WTC11 (cell line): ENCODE measurements around the gene ITPRIP. TPM values are rescaled to one million over a fixed set of nuclear protein-coding genes. Genes with fewer than 3 reads are reported as not detected.

Experiments used
- ATAC-seq: fragments of 200-7000 bp; cut with Tn5 transposase; 2 replicates; pipeline ENCODE4 v1.10.0; 2021; ENCODE audit warnings: mild to moderate bottlenecking, moderate library complexity
- CTCF ChIA-PET: fragments of 300-600 bp; sonication (Branson Sonifier 250); formaldehyde crosslinking; loops from one replicate; lab custom pipeline; 2021; ENCODE audit warnings: antibody characterized with exemption; lab: Charles Lee
- POLR2A ChIA-PET: fragments of 350-600 bp; sonication (Branson Sonifier 250); formaldehyde crosslinking; loops from one replicate; lab custom pipeline; 2021; ENCODE audit warnings: antibody characterized with exemption; lab: Charles Lee
- DNase-seq: peaks from one replicate; pipeline ENCODE4 v3.0.0; 2021; ENCODE audit warnings: low spot score
- H3K27ac Mint-ChIP-seq: 2 replicates; pipeline ENCODE4 v1.8.0; 2021; ENCODE audit warnings: mixed read lengths
- H3K27me3 Mint-ChIP-seq: 2 replicates; pipeline ENCODE4 v1.8.0; 2021; ENCODE audit warnings: low read depth, mild to moderate bottlenecking, moderate library complexity, mixed read lengths
- H3K36me3 Mint-ChIP-seq: 2 replicates; pipeline ENCODE4 v1.8.0; 2021; ENCODE audit warnings: mixed read lengths
- H3K4me1 Mint-ChIP-seq: 2 replicates; pipeline ENCODE4 v1.8.0; 2022; ENCODE audit warnings: mixed read lengths
- H3K4me3 Mint-ChIP-seq: 2 replicates; pipeline ENCODE4 v1.8.0; 2021; ENCODE audit warnings: mild to moderate bottlenecking, moderate library complexity, mixed read lengths
- H3K9me3 Mint-ChIP-seq: 2 replicates; pipeline ENCODE4 v1.8.0; 2021; ENCODE audit warnings: mixed read lengths
- CREM ChIP-seq: sonication (generic); formaldehyde crosslinking; IDR thresholded peaks from 2 replicates; pipeline ENCODE4 v1.8.1; 2022; ENCODE audit warnings: mild to moderate bottlenecking, missing genetic modification reagents, moderate library complexity
- ETV6 ChIP-seq: sonication (generic); formaldehyde crosslinking; IDR thresholded peaks from 2 replicates; pipeline ENCODE4 v1.8.1; 2022; ENCODE audit warnings: mild to moderate bottlenecking, missing genetic modification reagents
- FOXJ3 ChIP-seq: sonication (generic); formaldehyde crosslinking; IDR thresholded peaks from 2 replicates; pipeline ENCODE4 v1.9.0; 2021; ENCODE audit warnings: missing genetic modification reagents, mild to moderate bottlenecking, borderline replicate concordance
- FOXP1 ChIP-seq: sonication (generic); formaldehyde crosslinking; IDR thresholded peaks from 2 replicates; pipeline ENCODE4 v1.8.0; 2022; ENCODE audit warnings: missing genetic modification reagents, mild to moderate bottlenecking, moderate library complexity, borderline replicate concordance
- HMGA2 ChIP-seq: fragments of 250-450 bp; sonication (Bioruptor Pico); IDR thresholded peaks from 2 replicates; pipeline ENCODE4 v1.4.0; 2021; ENCODE audit warnings: mild to moderate bottlenecking, moderate library complexity
- IRF2 ChIP-seq: sonication (generic); formaldehyde crosslinking; IDR thresholded peaks from 2 replicates; pipeline ENCODE4 v1.8.0; 2022; ENCODE audit warnings: low read depth, missing genetic modification reagents, borderline replicate concordance
- NR2C2 ChIP-seq: sonication (generic); formaldehyde crosslinking; IDR thresholded peaks from 2 replicates; pipeline ENCODE4 v1.8.0; 2022; ENCODE audit warnings: mild to moderate bottlenecking, missing genetic modification reagents
- NR3C1 ChIP-seq: sonication (generic); formaldehyde crosslinking; conservative IDR thresholded peaks from 2 replicates; pipeline ENCODE4 v1.8.1; 2023; ENCODE audit warnings: low read depth, mild to moderate bottlenecking, missing genetic modification reagents
- OVOL2 ChIP-seq: fragments of 250-450 bp; sonication (Bioruptor Pico); IDR thresholded peaks from 2 replicates; pipeline ENCODE4 v1.9.0; 2021; ENCODE audit warnings: mild to moderate bottlenecking, borderline replicate concordance
- RELA ChIP-seq: sonication (generic); formaldehyde crosslinking; IDR thresholded peaks from 2 replicates; pipeline ENCODE4 v1.8.1; 2022; ENCODE audit warnings: missing genetic modification reagents, mild to moderate bottlenecking, borderline replicate concordance
- ZNF232 ChIP-seq: sonication (generic); formaldehyde crosslinking; IDR thresholded peaks from 2 replicates; pipeline ENCODE4 v1.8.0; 2022; ENCODE audit warnings: mild to moderate bottlenecking, missing genetic modification reagents
- ZNF317 ChIP-seq: sonication (generic); formaldehyde crosslinking; IDR thresholded peaks from 2 replicates; pipeline ENCODE4 v1.8.1; 2023; ENCODE audit warnings: low read depth, mild to moderate bottlenecking, moderate library complexity, missing genetic modification reagents, borderline replicate concordance
- ZNF423 ChIP-seq: fragments of 250-450 bp; sonication (Bioruptor Pico); IDR thresholded peaks from 2 replicates; pipeline ENCODE4 v2.1.2; 2022; ENCODE audit warnings: mild to moderate bottlenecking, moderate library complexity
- total RNA-seq: library from RNA; stranded (reverse); gene quantifications from 3 replicates; pipeline ENCODE4 v1.2.3, GENCODE V29; 2021
- TF ChIP-seq, protein P1 (sequence below): sonication (generic); formaldehyde crosslinking; IDR thresholded peaks from 2 replicates; pipeline ENCODE4 v1.8.0; 2022; ENCODE audit warnings: mild to moderate bottlenecking, missing genetic modification reagents
- TF ChIP-seq, protein P2 (sequence below): fragments of 250-450 bp; sonication (Bioruptor Pico); conservative IDR thresholded peaks from 2 replicates; pipeline ENCODE4 v1.9.0; 2021; ENCODE audit warnings: mild to moderate bottlenecking
- TF ChIP-seq, protein P3 (sequence below): sonication (generic); formaldehyde crosslinking; IDR thresholded peaks from 2 replicates; pipeline ENCODE4 v1.8.0; 2022; ENCODE audit warnings: mild to moderate bottlenecking, missing genetic modification reagents
- TF ChIP-seq, protein P4 (sequence below): sonication (generic); formaldehyde crosslinking; IDR thresholded peaks from 2 replicates; pipeline ENCODE4 v1.8.1; 2022; ENCODE audit warnings: low read depth, missing genetic modification reagents, borderline replicate concordance
- TF ChIP-seq, protein P5 (sequence below): fragments of 250-450 bp; sonication (Bioruptor Pico); IDR thresholded peaks from 2 replicates; pipeline ENCODE4 v1.9.0; 2021; ENCODE audit warnings: mild to moderate bottlenecking, borderline replicate concordance

Gene ITPRIP
- total RNA-seq, 1 experiment from 2014 or later, result 16.8 TPM

DNA sequence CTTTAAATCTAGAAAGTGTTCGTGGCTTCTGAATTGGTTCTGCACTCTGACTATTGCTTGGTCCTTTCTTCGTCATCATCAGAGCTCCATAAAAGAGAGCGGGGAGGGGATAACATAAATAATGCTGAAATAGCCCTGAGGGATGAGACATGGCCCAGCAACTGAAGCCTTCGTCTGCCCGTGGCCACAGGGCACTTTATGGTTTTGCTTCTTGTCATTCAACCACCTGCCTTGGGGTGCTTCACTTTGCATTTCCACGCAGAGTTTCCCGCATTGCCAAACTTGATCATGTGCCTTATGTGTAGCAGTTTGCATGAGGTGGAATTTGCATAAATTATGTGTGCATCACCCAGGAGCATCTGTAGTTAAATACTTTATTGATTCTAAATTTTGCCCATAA, 53.4 kb downstream of the ITPRIP start:
- DNase-seq (no peak), ATAC-seq (no peak)
- no peak overlapping the region for H3K27ac Mint-ChIP-seq
- peaks cover 2% of the 10 kb centered on the region; the same call in 1 of the 2 replicates for H3K27me3 Mint-ChIP-seq
- peaks cover 3% of the 10 kb centered on the region; the same call in 1 of the 2 replicates for H3K9me3 Mint-ChIP-seq
- TF ChIP-seq, protein P1, sequence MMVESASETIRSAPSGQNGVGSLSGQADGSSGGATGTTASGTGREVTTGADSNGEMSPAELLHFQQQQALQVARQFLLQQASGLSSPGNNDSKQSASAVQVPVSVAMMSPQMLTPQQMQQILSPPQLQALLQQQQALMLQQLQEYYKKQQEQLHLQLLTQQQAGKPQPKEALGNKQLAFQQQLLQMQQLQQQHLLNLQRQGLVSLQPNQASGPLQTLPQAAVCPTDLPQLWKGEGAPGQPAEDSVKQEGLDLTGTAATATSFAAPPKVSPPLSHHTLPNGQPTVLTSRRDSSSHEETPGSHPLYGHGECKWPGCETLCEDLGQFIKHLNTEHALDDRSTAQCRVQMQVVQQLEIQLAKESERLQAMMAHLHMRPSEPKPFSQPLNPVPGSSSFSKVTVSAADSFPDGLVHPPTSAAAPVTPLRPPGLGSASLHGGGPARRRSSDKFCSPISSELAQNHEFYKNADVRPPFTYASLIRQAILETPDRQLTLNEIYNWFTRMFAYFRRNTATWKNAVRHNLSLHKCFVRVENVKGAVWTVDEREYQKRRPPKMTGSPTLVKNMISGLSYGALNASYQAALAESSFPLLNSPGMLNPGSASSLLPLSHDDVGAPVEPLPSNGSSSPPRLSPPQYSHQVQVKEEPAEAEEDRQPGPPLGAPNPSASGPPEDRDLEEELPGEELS (CRISPR knock-in tag), result no peak
- TF ChIP-seq, protein P2, sequence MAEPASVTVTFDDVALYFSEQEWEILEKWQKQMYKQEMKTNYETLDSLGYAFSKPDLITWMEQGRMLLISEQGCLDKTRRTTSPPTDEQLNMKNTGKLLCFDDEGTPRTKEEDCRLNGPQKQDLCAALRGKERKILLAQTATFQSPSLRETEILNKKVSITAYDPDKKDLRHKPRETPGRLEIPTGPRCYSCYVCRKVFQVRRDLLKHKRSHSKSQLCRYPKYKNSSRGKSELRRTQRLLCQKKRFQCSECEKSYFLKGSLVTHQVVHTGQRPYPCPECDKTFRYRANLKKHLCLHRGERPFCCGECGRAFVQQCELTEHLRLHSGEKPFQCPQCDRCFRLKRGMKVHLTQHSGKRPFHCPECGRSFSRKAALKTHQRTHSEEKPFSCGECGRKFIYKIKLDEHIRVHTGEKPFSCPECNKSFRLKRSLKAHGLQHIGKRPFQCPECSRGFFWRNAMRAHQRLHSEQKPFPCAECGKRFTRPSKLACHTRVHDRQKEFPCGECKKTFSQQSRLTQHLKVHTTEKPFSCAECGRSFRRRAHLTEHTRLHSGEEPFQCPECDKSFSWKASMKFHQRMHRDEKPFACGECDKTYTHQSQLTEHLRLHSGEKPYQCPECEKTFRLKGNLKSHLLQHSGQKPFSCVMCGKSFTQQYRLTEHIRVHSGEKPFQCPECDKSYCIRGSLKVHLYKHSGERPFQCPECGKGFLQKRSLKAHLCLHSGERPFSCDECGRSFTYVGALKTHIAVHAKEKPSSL, result no peak
- no peak for TF ChIP-seq NR2C2
- no peak for TF ChIP-seq ZNF232 (CRISPR knock-in tag)
- TF ChIP-seq, protein P3, sequence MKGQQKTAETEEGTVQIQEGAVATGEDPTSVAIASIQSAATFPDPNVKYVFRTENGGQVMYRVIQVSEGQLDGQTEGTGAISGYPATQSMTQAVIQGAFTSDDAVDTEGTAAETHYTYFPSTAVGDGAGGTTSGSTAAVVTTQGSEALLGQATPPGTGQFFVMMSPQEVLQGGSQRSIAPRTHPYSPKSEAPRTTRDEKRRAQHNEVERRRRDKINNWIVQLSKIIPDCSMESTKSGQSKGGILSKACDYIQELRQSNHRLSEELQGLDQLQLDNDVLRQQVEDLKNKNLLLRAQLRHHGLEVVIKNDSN (CRISPR knock-in tag), result no peak
- no peak for TF ChIP-seq ETV6 (CRISPR knock-in tag)
- TF ChIP-seq FOXP1, result no peak
- TF ChIP-seq, protein P4, sequence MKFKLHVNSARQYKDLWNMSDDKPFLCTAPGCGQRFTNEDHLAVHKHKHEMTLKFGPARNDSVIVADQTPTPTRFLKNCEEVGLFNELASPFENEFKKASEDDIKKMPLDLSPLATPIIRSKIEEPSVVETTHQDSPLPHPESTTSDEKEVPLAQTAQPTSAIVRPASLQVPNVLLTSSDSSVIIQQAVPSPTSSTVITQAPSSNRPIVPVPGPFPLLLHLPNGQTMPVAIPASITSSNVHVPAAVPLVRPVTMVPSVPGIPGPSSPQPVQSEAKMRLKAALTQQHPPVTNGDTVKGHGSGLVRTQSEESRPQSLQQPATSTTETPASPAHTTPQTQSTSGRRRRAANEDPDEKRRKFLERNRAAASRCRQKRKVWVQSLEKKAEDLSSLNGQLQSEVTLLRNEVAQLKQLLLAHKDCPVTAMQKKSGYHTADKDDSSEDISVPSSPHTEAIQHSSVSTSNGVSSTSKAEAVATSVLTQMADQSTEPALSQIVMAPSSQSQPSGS (CRISPR knock-in tag), result no peak
- TF ChIP-seq OVOL2 (CRISPR knock-in tag), result no peak
- peaks cover 6% of the 10 kb centered on the region; the same call in 1 of the 2 replicates for H3K4me1 Mint-ChIP-seq
- H3K36me3 Mint-ChIP-seq, result no peaks in the 10 kb centered on the region
- ChIA-PET CTCF (interaction anchor here (4.4 kb wide), 1 partner anchor 10 kb away, joined by 19 read pairs; no protein-coding TSS in a partner anchor), POLR2A (no interaction called here)
- no peak overlapping the region for H3K4me3 Mint-ChIP-seq

DNA sequence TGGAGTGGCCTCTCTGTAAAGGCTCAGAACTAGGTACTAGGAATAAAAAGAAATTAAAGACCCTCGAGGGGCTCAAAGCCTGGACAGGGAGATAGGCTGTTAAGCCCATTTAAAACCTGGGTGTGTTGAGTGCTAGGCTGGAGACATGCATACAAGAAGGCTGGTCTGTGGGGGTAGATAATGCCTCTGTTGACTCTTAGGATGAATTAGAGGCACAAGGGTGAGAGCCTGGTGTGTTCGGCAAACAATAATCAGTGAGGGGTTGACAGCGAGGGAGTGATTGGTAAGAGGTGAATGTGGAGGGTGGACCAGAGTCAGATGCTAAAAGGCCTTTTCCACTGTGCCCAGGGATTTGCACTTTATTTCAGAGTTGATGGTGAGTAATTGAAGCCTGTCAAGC, 56.6 kb downstream of the ITPRIP start:
- H3K27me3 Mint-ChIP-seq, result no peaks in the 10 kb centered on the region
- TF ChIP-seq CREM, result no peak
- peak; percentile 34; the same call in 1 of the 2 replicates for TF ChIP-seq ZNF423 (CRISPR knock-in tag)
- TF ChIP-seq, all 79 proteins: peak for 1
- Mint-ChIP-seq H3K9me3 (peaks cover 3% of the 10 kb centered on the region; the same call in 1 of the 2 replicates), H3K27ac (no peak overlapping the region), H3K36me3 (peaks cover 3% of the 10 kb centered on the region; the same call in 1 of the 2 replicates), H3K4me1 (0 out of 2 replicates have a peak, but pooled peaks cover 3% of the 10 kb centered on the region), H3K4me3 (no peak overlapping the region)
- ATAC-seq (no peak), DNase-seq (no peak)
- ChIA-PET CTCF (interaction anchor here (1.6 to 8.8 kb wide), 3 partner anchors 10 to 72 kb away, joined by 8 to 126 read pairs (median 9); partner anchors contain the start of gene CFAP58), POLR2A (no interaction called here)

DNA sequence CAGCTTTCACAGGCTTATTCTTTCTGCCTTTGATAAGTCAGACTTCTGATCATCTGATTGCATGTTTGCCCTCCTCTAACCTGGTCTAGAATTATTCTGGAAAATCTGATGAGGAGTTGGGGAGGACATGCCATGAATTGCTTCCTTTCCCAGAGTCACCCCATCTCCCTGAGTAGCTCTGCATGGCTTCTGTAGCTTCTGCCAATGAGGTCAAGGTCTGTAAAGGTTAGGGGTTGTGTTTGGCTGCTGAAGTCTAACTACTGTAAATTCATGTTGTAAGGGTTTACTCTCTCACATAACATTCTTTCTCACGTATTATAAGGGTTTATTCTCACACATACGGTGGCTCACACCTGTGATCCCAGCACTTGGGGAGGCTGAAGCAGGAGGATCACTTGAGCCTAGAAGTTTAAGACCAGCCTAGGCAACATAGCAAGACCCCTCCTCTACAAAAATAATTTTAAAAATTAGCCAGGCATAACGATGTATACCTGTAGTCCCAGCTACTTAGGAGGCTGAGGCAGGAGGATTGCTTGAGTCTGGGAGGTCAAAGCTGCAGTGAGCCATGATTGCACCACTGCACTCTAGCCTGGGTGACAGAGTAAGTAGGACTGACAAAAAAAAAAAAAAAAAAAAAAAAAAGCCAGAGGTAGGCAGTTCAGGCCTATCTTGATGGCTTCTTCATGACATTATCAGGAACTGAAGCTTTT, 58.6 kb downstream of the ITPRIP start:
- DNase-seq (no peak), ATAC-seq (no peak)
- Mint-ChIP-seq H3K27me3 (peaks cover 8% of the 10 kb centered on the region), H3K36me3 (peaks cover 3% of the 10 kb centered on the region; the same call in 1 of the 2 replicates), H3K4me3 (no peak overlapping the region), H3K27ac (no peak overlapping the region), H3K4me1 (peaks cover 12% of the 10 kb centered on the region), H3K9me3 (no peaks in the 10 kb centered on the region)
- ChIA-PET CTCF (interaction anchor here (0.7 to 8.8 kb wide), 4 partner anchors 15 to 343 kb away, joined by 3 to 126 read pairs (median 8); no protein-coding TSS in a partner anchor), POLR2A (no interaction called here)
- TF ChIP-seq, protein P5, sequence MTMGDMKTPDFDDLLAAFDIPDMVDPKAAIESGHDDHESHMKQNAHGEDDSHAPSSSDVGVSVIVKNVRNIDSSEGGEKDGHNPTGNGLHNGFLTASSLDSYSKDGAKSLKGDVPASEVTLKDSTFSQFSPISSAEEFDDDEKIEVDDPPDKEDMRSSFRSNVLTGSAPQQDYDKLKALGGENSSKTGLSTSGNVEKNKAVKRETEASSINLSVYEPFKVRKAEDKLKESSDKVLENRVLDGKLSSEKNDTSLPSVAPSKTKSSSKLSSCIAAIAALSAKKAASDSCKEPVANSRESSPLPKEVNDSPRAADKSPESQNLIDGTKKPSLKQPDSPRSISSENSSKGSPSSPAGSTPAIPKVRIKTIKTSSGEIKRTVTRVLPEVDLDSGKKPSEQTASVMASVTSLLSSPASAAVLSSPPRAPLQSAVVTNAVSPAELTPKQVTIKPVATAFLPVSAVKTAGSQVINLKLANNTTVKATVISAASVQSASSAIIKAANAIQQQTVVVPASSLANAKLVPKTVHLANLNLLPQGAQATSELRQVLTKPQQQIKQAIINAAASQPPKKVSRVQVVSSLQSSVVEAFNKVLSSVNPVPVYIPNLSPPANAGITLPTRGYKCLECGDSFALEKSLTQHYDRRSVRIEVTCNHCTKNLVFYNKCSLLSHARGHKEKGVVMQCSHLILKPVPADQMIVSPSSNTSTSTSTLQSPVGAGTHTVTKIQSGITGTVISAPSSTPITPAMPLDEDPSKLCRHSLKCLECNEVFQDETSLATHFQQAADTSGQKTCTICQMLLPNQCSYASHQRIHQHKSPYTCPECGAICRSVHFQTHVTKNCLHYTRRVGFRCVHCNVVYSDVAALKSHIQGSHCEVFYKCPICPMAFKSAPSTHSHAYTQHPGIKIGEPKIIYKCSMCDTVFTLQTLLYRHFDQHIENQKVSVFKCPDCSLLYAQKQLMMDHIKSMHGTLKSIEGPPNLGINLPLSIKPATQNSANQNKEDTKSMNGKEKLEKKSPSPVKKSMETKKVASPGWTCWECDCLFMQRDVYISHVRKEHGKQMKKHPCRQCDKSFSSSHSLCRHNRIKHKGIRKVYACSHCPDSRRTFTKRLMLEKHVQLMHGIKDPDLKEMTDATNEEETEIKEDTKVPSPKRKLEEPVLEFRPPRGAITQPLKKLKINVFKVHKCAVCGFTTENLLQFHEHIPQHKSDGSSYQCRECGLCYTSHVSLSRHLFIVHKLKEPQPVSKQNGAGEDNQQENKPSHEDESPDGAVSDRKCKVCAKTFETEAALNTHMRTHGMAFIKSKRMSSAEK (CRISPR knock-in tag), result no peak
- TF ChIP-seq IRF2 (CRISPR knock-in tag), result no peak
- TF ChIP-seq ZNF317 (CRISPR knock-in tag), result no peak
- TF ChIP-seq RELA (CRISPR knock-in tag), result no peak
- no peak for TF ChIP-seq NR3C1 (CRISPR knock-in tag)
- TF ChIP-seq FOXJ3 (CRISPR knock-in tag), result no peak
- no peak for TF ChIP-seq HMGA2 (CRISPR knock-in tag)
